Measurements from ENCODE around the gene ZCCHC10.
A peak's percentile ranks its signal among the peaks of the same experiment; 100 is the strongest.

The ZCCHC10 gene

GRCh38 chr5:133054697-133055471 is 28.5 kb upstream of the ZCCHC10 start:
- Histone ChIP-seq H3K4me1 (peaks cover 46% of the 10 kb centered on the region), H3K4me2 (peak overlapping the region; percentile 86), H3K4me3 (no peak overlapping the region), H4K20me1 (peaks cover 75% of the 10 kb centered on the region), H3K9ac (no peak overlapping the region), H3K27me3 (no peaks in the 10 kb centered on the region), H3K9me3 (no peaks in the 10 kb centered on the region), H3K36me3 (peaks cover 40% of the 10 kb centered on the region; the same call in 1 of the 2 replicates), H3K27ac (no peak overlapping the region)
- TF ChIP-seq Cebpa-rat (IDR thresholded peaks at IDR 0.05): no peak

- H4K20me1 ChIP-seq: peaks cover 60% of the 10 kb centered on the region
- H3K27me3 ChIP-seq: no peaks in the 10 kb centered on the region
- H3K4me3 ChIP-seq: peak overlapping the region; percentile 87
- H3K4me2 ChIP-seq: peak overlapping the region; percentile 86
- peaks cover 59% of the 10 kb centered on the region for H3K4me1 ChIP-seq
- no peaks in the 10 kb centered on the region for H3K9me3 ChIP-seq
- H3K9ac ChIP-seq: peak overlapping the region; percentile 98
- peaks cover 35% of the 10 kb centered on the region; the same call in 1 of the 2 replicates for H3K36me3 ChIP-seq
- no peak for TF ChIP-seq Cebpa-rat (IDR thresholded peaks at IDR 0.05)
- peak overlapping the region; percentile 99; the same call in 1 of the 2 replicates for H3K27ac ChIP-seq
Observed at GRCh38 chr5:133053448-133053847, 27.1 kb upstream of the ZCCHC10 start.

- H3K4me1 ChIP-seq: peaks cover 57% of the 10 kb centered on the region
- peaks cover 5% of the 10 kb centered on the region; the same call in 1 of the 2 replicates for H3K9me3 ChIP-seq
- peak overlapping the region; percentile 99 for H3K27ac ChIP-seq
- no peak for TF ChIP-seq Cebpa-rat (IDR thresholded peaks at IDR 0.05)
- H3K9ac ChIP-seq: peak overlapping the region; percentile 98
- peaks cover 51% of the 10 kb centered on the region for H4K20me1 ChIP-seq
- H3K4me2 ChIP-seq: peak overlapping the region; percentile 86
- no peaks in the 10 kb centered on the region for H3K27me3 ChIP-seq
- peak overlapping the region; percentile 87 for H3K4me3 ChIP-seq
- H3K36me3 ChIP-seq: peaks cover 28% of the 10 kb centered on the region; the same call in 1 of the 2 replicates
Observed at GRCh38 chr5:133052317-133053175, 26.2 kb upstream of the ZCCHC10 start.

DNA sequence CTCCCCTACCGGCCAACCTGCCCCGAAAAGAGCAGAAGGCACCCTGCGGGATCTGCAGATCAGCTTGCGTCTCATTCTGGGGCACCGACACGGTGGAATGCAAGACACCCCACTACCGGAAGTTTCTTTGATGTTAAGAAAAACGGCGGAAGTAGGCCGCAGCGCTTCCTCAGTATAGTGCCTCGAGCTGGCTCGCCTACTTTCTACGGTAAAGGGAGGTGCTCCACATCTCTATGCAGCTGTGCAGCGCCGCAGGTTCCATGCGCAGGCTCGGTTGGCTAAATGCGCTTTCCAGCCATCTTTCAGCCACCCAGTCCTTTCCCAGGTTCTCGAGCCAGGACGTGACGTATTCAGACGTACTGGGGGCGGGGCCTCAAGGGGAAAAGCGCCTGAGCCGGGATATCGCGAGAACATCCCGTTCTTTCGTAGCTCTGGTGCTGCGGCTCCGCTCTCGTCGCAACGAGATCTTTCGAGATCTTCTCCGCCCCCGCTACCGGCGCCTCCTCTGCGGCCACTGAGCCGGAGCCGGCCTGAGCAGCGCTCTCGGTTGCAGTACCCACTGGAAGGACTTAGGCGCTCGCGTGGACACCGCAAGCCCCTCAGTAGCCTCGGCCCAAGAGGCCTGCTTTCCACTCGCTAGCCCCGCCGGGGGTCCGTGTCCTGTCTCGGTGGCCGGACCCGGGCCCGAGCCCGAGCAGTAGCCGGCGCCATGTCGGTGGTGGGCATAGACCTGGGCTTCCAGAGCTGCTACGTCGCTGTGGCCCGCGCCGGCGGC is 25.4 kb upstream of the ZCCHC10 start, which contains the start of gene HSPA4:
TSS of gene HSPA4 (plus strand) at position 472 of the 775 bp plus-strand sequence. CDS start at position 710, 238 bp downstream.
- Histone ChIP-seq H3K27ac (peak within 1 kb of the TSS; percentile 99), H3K27me3 (no peaks in the 10 kb centered on the region), H3K4me3 (peak within 1 kb of the TSS; percentile 87), H4K20me1 (peaks cover 43% of the 10 kb centered on the region), H3K9me3 (peaks cover 8% of the 10 kb centered on the region; the same call in 1 of the 2 replicates), H3K4me1 (peaks cover 65% of the 10 kb centered on the region), H3K9ac (peak within 1 kb of the TSS; percentile 98), H3K4me2 (peak within 1 kb of the TSS; percentile 88), H3K36me3 (peaks cover 28% of the 10 kb centered on the region; the same call in 1 of the 2 replicates)
- no peak for TF ChIP-seq Cebpa-rat (IDR thresholded peaks at IDR 0.05)

- H3K4me1 ChIP-seq: peaks cover 71% of the 10 kb centered on the region
- TF ChIP-seq Cebpa-rat (IDR thresholded peaks at IDR 0.05): no peak
- peaks cover 24% of the 10 kb centered on the region; the same call in 1 of the 2 replicates for H3K36me3 ChIP-seq
Observed at GRCh38 chr5:133051061-133051541, 24.8 kb upstream of the ZCCHC10 start.

GRCh38 chr5:133050521-133050920 is 24.2 kb upstream of the ZCCHC10 start:
- no peak for TF ChIP-seq Cebpa-rat (IDR thresholded peaks at IDR 0.05)
- H3K27me3 ChIP-seq: no peaks in the 10 kb centered on the region
- H3K9ac ChIP-seq: peak overlapping the region; percentile 98
- H3K4me3 ChIP-seq: peak overlapping the region; percentile 87
- H3K36me3 ChIP-seq: peaks cover 19% of the 10 kb centered on the region; the same call in 1 of the 2 replicates
- H3K27ac ChIP-seq: peak overlapping the region; percentile 99
- peaks cover 70% of the 10 kb centered on the region for H3K4me1 ChIP-seq
- peak overlapping the region; percentile 88 for H3K4me2 ChIP-seq
- H3K9me3 ChIP-seq: peaks cover 8% of the 10 kb centered on the region; the same call in 1 of the 2 replicates
- H4K20me1 ChIP-seq: peaks cover 31% of the 10 kb centered on the region

More at GRCh38 chr5:133051061-133051541, 24.8 kb upstream of the ZCCHC10 start:
- peak overlapping the region; percentile 88 for H3K4me2 ChIP-seq
- H3K9me3 ChIP-seq: peaks cover 8% of the 10 kb centered on the region; the same call in 1 of the 2 replicates
- peak overlapping the region; percentile 98 for H3K9ac ChIP-seq
- peak overlapping the region; percentile 87 for H3K4me3 ChIP-seq
- peaks cover 37% of the 10 kb centered on the region for H4K20me1 ChIP-seq
- no peaks in the 10 kb centered on the region for H3K27me3 ChIP-seq
- peak overlapping the region; percentile 99 for H3K27ac ChIP-seq

DNA sequence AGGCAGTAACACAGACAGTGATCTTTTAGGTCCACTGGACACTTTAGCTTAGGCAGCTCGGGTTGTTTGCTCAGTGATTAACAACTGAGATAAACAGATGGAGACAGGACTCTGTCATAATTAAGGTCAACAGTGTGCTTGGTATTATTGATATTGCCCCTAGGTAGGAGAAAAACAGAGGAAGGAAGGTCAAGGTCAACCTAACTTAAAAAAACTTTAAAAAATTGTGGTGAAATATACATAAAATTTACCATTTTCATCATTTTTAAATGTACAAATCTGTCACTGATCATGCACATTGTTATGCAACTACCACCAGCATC is 23.3 kb upstream of the ZCCHC10 start:
- H3K4me2 ChIP-seq: peak overlapping the region; percentile 88
- peaks cover 64% of the 10 kb centered on the region for H3K4me1 ChIP-seq

DNA sequence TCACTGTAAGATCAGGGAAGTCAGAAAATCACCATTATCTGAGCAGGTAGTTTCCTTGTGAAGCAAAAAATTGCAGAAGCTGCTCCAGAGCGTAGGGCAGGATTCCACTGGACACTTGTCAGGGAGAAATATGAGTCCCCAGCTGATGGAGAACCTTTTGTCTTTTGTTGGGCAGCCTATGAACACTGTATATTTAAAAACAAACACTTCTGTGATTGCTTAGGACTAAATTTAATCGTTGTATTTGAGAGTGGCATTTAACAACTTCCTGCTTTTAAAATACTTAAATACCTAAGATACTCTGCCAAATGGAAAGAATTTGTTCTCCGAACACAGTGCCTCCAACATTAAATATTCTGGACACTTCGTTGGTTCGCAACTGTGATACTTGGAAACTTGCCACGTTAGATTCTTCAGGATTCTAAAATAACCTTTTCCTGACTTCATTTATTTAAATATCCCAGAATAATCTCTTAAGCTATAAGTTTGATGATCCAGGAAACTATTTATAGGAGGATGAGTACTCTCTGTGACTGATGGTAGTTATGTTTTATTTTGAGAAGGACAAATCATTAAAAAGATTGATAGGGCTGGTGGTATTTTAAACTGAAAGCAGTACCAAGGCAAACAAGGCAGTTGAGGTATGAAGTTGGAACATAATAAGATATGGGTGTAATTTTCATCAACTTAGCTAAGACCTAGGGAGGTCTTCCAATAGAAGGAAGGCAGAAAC is 22.8 kb upstream of the ZCCHC10 start:
- Histone ChIP-seq H3K4me1 (peaks cover 59% of the 10 kb centered on the region), H3K4me3 (no peak overlapping the region), H3K4me2 (peak overlapping the region; percentile 88), H3K36me3 (peaks cover 8% of the 10 kb centered on the region; the same call in 1 of the 2 replicates), H3K27me3 (no peaks in the 10 kb centered on the region), H4K20me1 (peaks cover 17% of the 10 kb centered on the region), H3K27ac (peak overlapping the region; percentile 99), H3K9ac (peak overlapping the region; percentile 15; the same call in 1 of the 2 replicates), H3K9me3 (peaks cover 8% of the 10 kb centered on the region; the same call in 1 of the 2 replicates)
- TF ChIP-seq Cebpa-rat (IDR thresholded peaks at IDR 0.05): no peak

More for the DNA sequence above, 23.3 kb upstream of the ZCCHC10 start:
- no peaks in the 10 kb centered on the region for H3K27me3 ChIP-seq
- H3K27ac ChIP-seq: peak overlapping the region; percentile 99
- H3K9me3 ChIP-seq: peaks cover 8% of the 10 kb centered on the region; the same call in 1 of the 2 replicates
- H3K9ac ChIP-seq: peak overlapping the region; percentile 15; the same call in 1 of the 2 replicates
- no peak overlapping the region for H3K4me3 ChIP-seq
- TF ChIP-seq Cebpa-rat (IDR thresholded peaks at IDR 0.05): no peak
- H4K20me1 ChIP-seq: peaks cover 23% of the 10 kb centered on the region
- peaks cover 13% of the 10 kb centered on the region; the same call in 1 of the 2 replicates for H3K36me3 ChIP-seq

Measured in BLaER1 (cell line).